Esophagus muscularis mucosa (tissue), 4 donors: ENCODE results near the gene RBFOX2. TPM values are rescaled to one million over a fixed set of nuclear protein-coding genes. Genes with fewer than 3 reads are reported as not detected.

Source experiments
- DNase-seq: peaks from one replicate; pipeline ENCODE4 v3.0.0-alpha.2; 2017; ENCODE audit errors: extremely low spot score
- H3K27ac ChIP-seq, 4 donors: fragments of 200-600 bp; sonication (generic); replicated peaks in 1 of 4; 1 replicate in 3 of 4; 2 replicates in 1 of 4; pipeline ENCODE4 v1.5.1; 2016 to 2019; ENCODE audit warnings: mild to moderate bottlenecking in 1 of 4
- H3K27me3 ChIP-seq, 4 donors: fragments of 200-600 bp; sonication (generic); one replicate each; pipeline versions ENCODE4 v1.5.1 to v1.6.0; 2016 to 2019
- H3K36me3 ChIP-seq, 4 donors: fragments of 200-600 bp; sonication (generic); one replicate each; pipeline ENCODE4 v1.5.1; 2016 to 2019
- H3K4me1 ChIP-seq, 4 donors: fragments of 200-600 bp; sonication (generic); one replicate each; pipeline ENCODE4 v1.5.1; 2016 to 2019
- H3K4me3 ChIP-seq, 4 donors: fragments of 200-600 bp; sonication (generic); 1 replicate in 2 of 4; 2 replicates in 2 of 4; pipeline ENCODE4 v1.5.1; 2016 to 2019; ENCODE audit warnings: mild to moderate bottlenecking in 4 of 4, moderate library complexity in 1 of 4
- H3K9me3 ChIP-seq, 4 donors: fragments of 200-600 bp; sonication (generic); 1 replicate in 3 of 4; 2 replicates in 1 of 4; pipeline ENCODE4 v1.5.1; 2016 to 2019
- CTCF ChIP-seq, 3 experiments: fragments of 200-600 bp in 2 of 3; fragments of 450-650 bp in 1 of 3; sonication (generic) in 2 of 3; IDR thresholded peaks; one replicate each; pipeline ENCODE4 v1.5.1; 2017 to 2019; ENCODE audit warnings: antibody characterized with exemption in 3 of 3, mild to moderate bottlenecking in 2 of 3, moderate library complexity in 1 of 3
- EP300 ChIP-seq: sonication (generic); formaldehyde crosslinking; IDR thresholded peaks from one replicate; pipeline ENCODE4 v1.6.1; 2017; ENCODE audit warnings: antibody characterized with exemption
- POLR2A ChIP-seq: fragments of 450-650 bp; IDR thresholded peaks from one replicate; pipeline ENCODE4 v1.6.1; 2017; ENCODE audit warnings: antibody characterized with exemption, moderate library complexity, mild to moderate bottlenecking, low read depth
- POLR2AphosphoS5 ChIP-seq, 2 donors: sonication (generic); formaldehyde crosslinking; IDR thresholded peaks; one replicate each; pipeline ENCODE4 v1.6.1; 2017; ENCODE audit warnings: antibody characterized with exemption in 2 of 2
- WGBS: methylation state at CpG from one replicate; pipeline ENCODE4 v1.1.5; 2018; 5-methylcytosine and 5-hydroxymethylcytosine counted together
- intact Hi-C: fragments of 100-400 bp; cut with DNase I; formaldehyde crosslinking; loops from one replicate; pipeline ENCODE4 v1.15.1; 2023
- total RNA-seq, 4 donors: library from RNA; depleted of rRNA; stranded (reverse); fragments of >200 nt; gene quantifications; one replicate each; pipeline versions ENCODE4 v1.1.0 to v1.2.1, GENCODE V29; 2016

The RBFOX2 gene
- total RNA-seq, 4 donors from 2014 or later, result 113 to 179 (median 155) TPM

GRCh38 chr22:35899736-35900135 lies 128.9 kb downstream of the RBFOX2 start:
- Histone ChIP-seq H3K9me3 (no peaks in the 10 kb centered on the region), H3K27ac (peak overlapping the region; percentile 45 to 57 (median 54)), H3K27me3 (no peaks in the 10 kb centered on the region), H3K4me3 (no peak overlapping the region), H3K36me3 (no peaks in the 10 kb centered on the region), H3K4me1 (peaks cover 23 to 73% (median 53%) of the 10 kb centered on the region in 4 donors)
- TF ChIP-seq POLR2A, result no peak
- TF ChIP-seq POLR2AphosphoS5 (IDR thresholded peaks at IDR 0.05), result no peak
- no peak for TF ChIP-seq EP300
- no peak for TF ChIP-seq CTCF (IDR thresholded peaks at IDR 0.05)
- intact Hi-C loops, result loop anchor here (10.0 kb wide), 1 partner anchor 45 kb away; no protein-coding TSS in a partner anchor
- no peak for DNase-seq

GRCh38 chr22:35896111-35896705 lies 132.4 kb downstream of the RBFOX2 start:
- TF ChIP-seq POLR2A (no peak), CTCF (IDR thresholded peaks at IDR 0.05) (no peak), POLR2AphosphoS5 (IDR thresholded peaks at IDR 0.05) (no peak), EP300 (no peak)
- 86% methylated on average over 7 of the region's 7 CpGs for WGBS
- H3K4me3 ChIP-seq, result no peak overlapping the region
- H3K27me3 ChIP-seq, result no peaks in the 10 kb centered on the region
- peak overlapping the region; percentile 83 to 87 (median 85) for H3K27ac ChIP-seq
- H3K4me1 ChIP-seq, result peaks cover 35 to 71% (median 66%) of the 10 kb centered on the region in 4 donors
- DNase-seq, result no peak
- no peaks in the 10 kb centered on the region for H3K36me3 ChIP-seq
- H3K9me3 ChIP-seq, result no peaks in the 10 kb centered on the region
- intact Hi-C loops, result no loop called here

- H3K27ac ChIP-seq, result peak overlapping the region; percentile 83 to 87 (median 85)
- H3K27me3 ChIP-seq, result no peaks in the 10 kb centered on the region
- no peak for DNase-seq
- WGBS, result 40% methylated on average over 7 of the region's 7 CpGs
- no peaks in the 10 kb centered on the region for H3K36me3 ChIP-seq
- intact Hi-C loops, result no loop called here
- no peaks in the 10 kb centered on the region for H3K9me3 ChIP-seq
- peaks cover 36 to 69% (median 63%) of the 10 kb centered on the region in 4 donors for H3K4me1 ChIP-seq
- TF ChIP-seq CTCF (IDR thresholded peaks at IDR 0.05) (no peak), POLR2AphosphoS5 (IDR thresholded peaks at IDR 0.05) (peak in 1 of 2 donors; percentile 72), EP300 (no peak), POLR2A (no peak)
- H3K4me3 ChIP-seq, result peak overlapping the region; percentile 49 to 59 (median 54)
Measured at GRCh38 chr22:35894937-35895708, 133.5 kb downstream of the RBFOX2 start.

GRCh38 chr22:35894464-35894878 lies 134.2 kb downstream of the RBFOX2 start:
- no peaks in the 10 kb centered on the region for H3K27me3 ChIP-seq
- intact Hi-C loops, result no loop called here
- 40% methylated on average over 7 of the region's 7 CpGs for WGBS
- H3K36me3 ChIP-seq, result no peaks in the 10 kb centered on the region
- peak overlapping the region; percentile 49 to 59 (median 54) for H3K4me3 ChIP-seq
- TF ChIP-seq EP300 (no peak), CTCF (IDR thresholded peaks at IDR 0.05) (peak in 2 of 3 experiments; percentile 22 to 55), POLR2A (no peak), POLR2AphosphoS5 (IDR thresholded peaks at IDR 0.05) (peak; percentile 68 to 85)
- no peak for DNase-seq
- H3K9me3 ChIP-seq, result no peaks in the 10 kb centered on the region
- peaks cover 31 to 63% (median 57%) of the 10 kb centered on the region in 4 donors for H3K4me1 ChIP-seq
- H3K27ac ChIP-seq, result peak overlapping the region; percentile 83 to 87 (median 85)
